Lower lobe of right lung (tissue), 2 donors: Measurements from ENCODE around the gene ACADS. TPM values are rescaled to one million over a fixed set of nuclear protein-coding genes. Genes with fewer than 3 reads are reported as not detected.

Experiments
- ATAC-seq, 2 donors: fragments of 200-7000 bp; cut with Tn5 transposase; one replicate each; pipeline ENCODE4 v1.9.1; 2020 to 2022; ENCODE audit warnings: mild to moderate bottlenecking in 2 of 2, moderate library complexity in 2 of 2
- DNase-seq: peaks from one replicate; pipeline ENCODE4 v3.0.0-alpha.2; 2020
- H3K27ac ChIP-seq: fragments of 200-600 bp; one replicate; pipeline ENCODE4 v1.8.0; 2022
- H3K27me3 ChIP-seq: fragments of 200-600 bp; one replicate; pipeline ENCODE4 v1.8.0; 2022; ENCODE audit warnings: low read depth
- H3K36me3 ChIP-seq: fragments of 200-600 bp; one replicate; pipeline ENCODE4 v1.8.0; 2022; ENCODE audit warnings: mild to moderate bottlenecking
- H3K4me1 ChIP-seq: fragments of 200-600 bp; one replicate; pipeline ENCODE4 v1.8.0; 2022
- H3K4me3 ChIP-seq: fragments of 200-600 bp; one replicate; pipeline ENCODE4 v1.8.0; 2022; ENCODE audit warnings: mild to moderate bottlenecking
- H3K9me3 ChIP-seq: fragments of 200-600 bp; one replicate; pipeline ENCODE4 v1.8.0; 2022
- CTCF ChIP-seq: fragments of 200-600 bp; IDR thresholded peaks from one replicate; pipeline ENCODE4 v1.8.0; 2022; ENCODE audit warnings: antibody characterized with exemption, mild to moderate bottlenecking
- intact Hi-C: fragments of 100-400 bp; cut with DNase I; formaldehyde crosslinking; loops from one replicate; pipeline ENCODE4 v1.11.0; 2022
- total RNA-seq: library from RNA; stranded (reverse); fragmentation: NEBNext Ultra II Directional; extraction: Animal tissue kit (Norgen Biotek cat#: 25700); gene quantifications from one replicate; pipeline ENCODE4 v1.2.1, GENCODE V29; 2021
- donor health status: DM: no; HTN: yes; CAD: no; lungs with severe emphysema.

Gene ACADS
- total RNA-seq, 1 donor from 2014 or later, result 24.4 TPM

- TF ChIP-seq CTCF, result no peak
- ATAC-seq (no peak), DNase-seq (no peak)
- no peak overlapping the region for H3K27ac ChIP-seq
- no peaks in the 10 kb centered on the region for H3K27me3 ChIP-seq
- H3K9me3 ChIP-seq, result no peaks in the 10 kb centered on the region
- peaks cover 8% of the 10 kb centered on the region for H3K4me1 ChIP-seq
- intact Hi-C loops, result loop anchor here (5.0 to 10.0 kb wide), 2 partner anchors 72 to 134 kb away; partner anchors contain the start of gene POP5
- H3K36me3 ChIP-seq, result peaks cover 95% of the 10 kb centered on the region
- no peak overlapping the region for H3K4me3 ChIP-seq
Measured at GRCh38 chr12:120719072-120719471, 6.6 kb upstream of the ACADS start.

GRCh38 chr12:120719496-120720233 lies 6.0 kb upstream of the ACADS start:
- Histone ChIP-seq H3K9me3 (no peaks in the 10 kb centered on the region), H3K27me3 (no peaks in the 10 kb centered on the region), H3K27ac (no peak overlapping the region), H3K4me1 (peaks cover 8% of the 10 kb centered on the region), H3K36me3 (peaks cover 89% of the 10 kb centered on the region), H3K4me3 (no peak overlapping the region)
- no peak for TF ChIP-seq CTCF
- intact Hi-C loops, result loop anchor here (5.0 to 10.0 kb wide), 2 partner anchors 72 to 135 kb away; partner anchors contain the start of gene POP5
- ATAC-seq, result no peak
- no peak for DNase-seq

GRCh38 chr12:120720234-120720986 lies 5.2 kb upstream of the ACADS start:
- H3K27ac ChIP-seq, result peak overlapping the region; percentile 31
- no peak overlapping the region for H3K4me3 ChIP-seq
- peaks cover 81% of the 10 kb centered on the region for H3K36me3 ChIP-seq
- H3K9me3 ChIP-seq, result no peaks in the 10 kb centered on the region
- DNase-seq, result no peak
- intact Hi-C loops, result no loop called here
- TF ChIP-seq CTCF, result no peak
- peak in 1 of 2 donors; percentile 51 for ATAC-seq
- peaks cover 15% of the 10 kb centered on the region for H3K4me1 ChIP-seq
- H3K27me3 ChIP-seq, result no peaks in the 10 kb centered on the region

GRCh38 chr12:120720987-120721801 lies 4.4 kb upstream of the ACADS start:
- Histone ChIP-seq H3K27ac (peak overlapping the region; percentile 31), H3K27me3 (no peaks in the 10 kb centered on the region), H3K9me3 (no peaks in the 10 kb centered on the region), H3K4me1 (peaks cover 16% of the 10 kb centered on the region), H3K4me3 (no peak overlapping the region), H3K36me3 (peaks cover 73% of the 10 kb centered on the region)
- intact Hi-C loops, result no loop called here
- DNase-seq (no peak), ATAC-seq (no peak)
- no peak for TF ChIP-seq CTCF

- Histone ChIP-seq H3K27ac (no peak overlapping the region), H3K4me3 (no peak overlapping the region), H3K27me3 (no peaks in the 10 kb centered on the region), H3K4me1 (peaks cover 22% of the 10 kb centered on the region), H3K9me3 (no peaks in the 10 kb centered on the region), H3K36me3 (peaks cover 67% of the 10 kb centered on the region)
- intact Hi-C loops, result no loop called here
- DNase-seq (no peak), ATAC-seq (no peak)
- no peak for TF ChIP-seq CTCF
Measured at GRCh38 chr12:120721866-120722265, 3.8 kb upstream of the ACADS start.
